ENCODE measurements around the gene RALY.
A peak's percentile ranks its signal among the peaks of the same experiment; 100 is the strongest.

Gene RALY

DNA sequence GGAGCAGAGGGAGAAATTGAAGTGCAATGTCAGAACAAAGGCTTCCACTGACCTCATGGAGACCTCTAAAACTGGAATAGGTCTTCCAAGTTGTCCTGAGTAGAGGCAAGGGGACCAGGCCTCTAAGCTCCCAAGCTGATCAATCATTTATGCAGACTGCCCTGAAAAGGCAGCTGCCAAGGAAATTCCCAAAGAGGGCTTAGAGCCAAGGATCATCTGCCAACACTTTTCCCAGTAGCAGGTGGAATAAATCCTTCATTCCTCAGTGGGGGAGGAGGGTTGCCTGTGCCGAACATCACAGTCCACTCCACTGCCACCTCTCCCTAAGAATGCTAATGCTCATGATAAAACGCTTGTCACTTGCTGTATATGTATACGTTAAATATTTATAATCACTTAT is 29.3 kb upstream of the RALY start:
- H3K4me2 ChIP-seq = peak overlapping the region; percentile 86
- peaks cover 66% of the 10 kb centered on the region for H3K4me1 ChIP-seq (ENCODE audit: low read depth, poor library complexity, severe bottlenecking)
- peak overlapping the region; percentile 71 for H3K27ac ChIP-seq
- H2AFZ ChIP-seq (ENCODE audit: low read depth) = peak overlapping the region; percentile 68; the same call in 1 of the 2 replicates
- H4K20me1 ChIP-seq (ENCODE audit: insufficient read depth) = no peaks in the 10 kb centered on the region
- no peaks in the 10 kb centered on the region for H3K36me3 ChIP-seq (ENCODE audit: insufficient read depth)
- no peak overlapping the region for H3K4me3 ChIP-seq (IDR thresholded peaks at IDR 0.05; ENCODE audit: insufficient read depth, low read depth, low read length)
- no peaks in the 10 kb centered on the region for H3K27me3 ChIP-seq (ENCODE audit: insufficient read depth, low read depth)
- H3K79me2 ChIP-seq (ENCODE audit: insufficient read depth, low read depth) = no peaks in the 10 kb centered on the region
- peak overlapping the region; percentile 22; the same call in 1 of the 2 replicates for H3K9ac ChIP-seq
- TF ChIP-seq, protein P1, sequence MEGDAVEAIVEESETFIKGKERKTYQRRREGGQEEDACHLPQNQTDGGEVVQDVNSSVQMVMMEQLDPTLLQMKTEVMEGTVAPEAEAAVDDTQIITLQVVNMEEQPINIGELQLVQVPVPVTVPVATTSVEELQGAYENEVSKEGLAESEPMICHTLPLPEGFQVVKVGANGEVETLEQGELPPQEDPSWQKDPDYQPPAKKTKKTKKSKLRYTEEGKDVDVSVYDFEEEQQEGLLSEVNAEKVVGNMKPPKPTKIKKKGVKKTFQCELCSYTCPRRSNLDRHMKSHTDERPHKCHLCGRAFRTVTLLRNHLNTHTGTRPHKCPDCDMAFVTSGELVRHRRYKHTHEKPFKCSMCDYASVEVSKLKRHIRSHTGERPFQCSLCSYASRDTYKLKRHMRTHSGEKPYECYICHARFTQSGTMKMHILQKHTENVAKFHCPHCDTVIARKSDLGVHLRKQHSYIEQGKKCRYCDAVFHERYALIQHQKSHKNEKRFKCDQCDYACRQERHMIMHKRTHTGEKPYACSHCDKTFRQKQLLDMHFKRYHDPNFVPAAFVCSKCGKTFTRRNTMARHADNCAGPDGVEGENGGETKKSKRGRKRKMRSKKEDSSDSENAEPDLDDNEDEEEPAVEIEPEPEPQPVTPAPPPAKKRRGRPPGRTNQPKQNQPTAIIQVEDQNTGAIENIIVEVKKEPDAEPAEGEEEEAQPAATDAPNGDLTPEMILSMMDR (conservative IDR thresholded peaks at IDR 0.05; ENCODE audit: low read depth, low read length) = no peak

DNA sequence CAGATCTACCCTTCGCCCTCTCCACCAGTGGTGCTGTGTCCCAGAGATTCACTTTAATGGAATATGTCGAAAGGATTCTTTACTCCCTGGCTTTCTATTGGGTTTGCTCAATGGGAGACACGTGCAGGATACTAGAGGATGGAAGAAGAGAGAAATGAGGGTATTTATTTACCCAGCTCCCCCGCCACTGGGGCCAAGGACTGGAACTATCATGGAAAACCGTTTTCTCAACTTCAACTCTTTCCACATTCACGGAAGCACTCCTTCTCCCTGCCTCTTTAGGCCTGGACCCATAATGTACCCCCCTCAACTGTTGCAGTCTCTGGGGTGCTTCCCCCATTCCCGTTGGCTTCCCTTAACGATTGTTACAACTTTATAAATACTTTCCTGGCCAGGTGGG is 26.6 kb upstream of the RALY start:
- H3K4me1 ChIP-seq (ENCODE audit: low read depth, poor library complexity, severe bottlenecking) = peaks cover 80% of the 10 kb centered on the region
- H2AFZ ChIP-seq (ENCODE audit: low read depth) = no peak overlapping the region
- H3K36me3 ChIP-seq (ENCODE audit: insufficient read depth) = no peaks in the 10 kb centered on the region

DNA sequence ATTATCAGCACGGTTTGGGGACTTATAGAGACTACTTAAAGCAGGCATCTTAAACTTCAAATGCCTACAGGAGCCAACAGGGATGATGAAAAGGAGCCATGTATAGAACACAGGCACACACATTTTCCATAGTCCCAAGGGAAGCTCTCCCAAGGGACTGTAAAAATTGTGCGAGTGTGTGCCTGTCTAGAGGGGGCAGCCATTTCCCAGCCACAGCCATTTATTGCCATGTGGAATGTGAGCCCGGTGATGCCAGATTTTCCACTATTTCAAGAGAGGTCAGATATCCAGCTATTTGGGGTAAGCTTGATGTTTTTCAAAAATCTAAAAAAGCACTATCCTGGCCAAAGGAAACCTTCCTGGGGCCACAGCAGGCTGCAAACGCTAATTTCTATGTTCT is 24.1 kb upstream of the RALY start:
- no peak overlapping the region for H3K4me3 ChIP-seq (IDR thresholded peaks at IDR 0.05; ENCODE audit: insufficient read depth, low read depth, low read length)
- H3K4me1 ChIP-seq (ENCODE audit: low read depth, poor library complexity, severe bottlenecking) = peaks cover 56% of the 10 kb centered on the region
- H3K36me3 ChIP-seq (ENCODE audit: insufficient read depth) = no peaks in the 10 kb centered on the region
- H4K20me1 ChIP-seq (ENCODE audit: insufficient read depth) = no peaks in the 10 kb centered on the region
- peak overlapping the region; percentile 64 for H3K4me2 ChIP-seq
- TF ChIP-seq, protein P1 (conservative IDR thresholded peaks at IDR 0.05; ENCODE audit: low read depth, low read length) = no peak
- H3K27ac ChIP-seq = peak overlapping the region; percentile 56; the same call in 1 of the 2 replicates
- no peaks in the 10 kb centered on the region for H3K27me3 ChIP-seq (ENCODE audit: insufficient read depth, low read depth)
- H3K9ac ChIP-seq = no peak overlapping the region
- H2AFZ ChIP-seq (ENCODE audit: low read depth) = peak overlapping the region; percentile 49
- no peaks in the 10 kb centered on the region for H3K79me2 ChIP-seq (ENCODE audit: insufficient read depth, low read depth)

More for the DNA sequence above, 26.6 kb upstream of the RALY start:
- TF ChIP-seq, protein P1 (conservative IDR thresholded peaks at IDR 0.05; ENCODE audit: low read depth, low read length) = no peak
- Histone ChIP-seq H3K27ac (no peak overlapping the region), H3K9ac (no peak overlapping the region), H3K27me3 (ENCODE audit: insufficient read depth, low read depth) (no peaks in the 10 kb centered on the region), H4K20me1 (ENCODE audit: insufficient read depth) (no peaks in the 10 kb centered on the region), H3K79me2 (ENCODE audit: insufficient read depth, low read depth) (no peaks in the 10 kb centered on the region), H3K4me3 (IDR thresholded peaks at IDR 0.05; ENCODE audit: insufficient read depth, low read depth, low read length) (no peak overlapping the region), H3K4me2 (no peak overlapping the region)

DNA sequence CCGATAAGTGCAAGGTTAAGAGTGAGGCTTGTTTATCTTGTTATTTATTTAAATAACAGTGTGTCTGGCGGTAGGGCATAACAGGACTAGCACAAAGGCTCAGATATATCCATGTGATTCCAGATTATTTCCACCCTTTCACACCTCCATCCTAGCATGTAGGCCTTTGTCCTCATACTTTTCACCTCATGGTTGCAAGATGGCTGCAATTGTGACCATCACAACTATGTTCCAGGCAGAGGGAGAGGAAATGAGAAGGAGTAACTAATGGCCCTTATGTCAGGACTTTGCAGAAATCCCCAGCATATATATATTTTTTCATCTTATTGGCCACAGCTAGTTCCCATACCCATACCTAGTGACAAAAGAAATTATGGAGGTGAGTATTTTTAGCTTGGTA is 23.5 kb upstream of the RALY start:
- H3K36me3 ChIP-seq (ENCODE audit: insufficient read depth) = no peaks in the 10 kb centered on the region
- TF ChIP-seq, protein P1 (conservative IDR thresholded peaks at IDR 0.05; ENCODE audit: low read depth, low read length) = no peak

More for the DNA sequence above, 23.5 kb upstream of the RALY start:
- no peaks in the 10 kb centered on the region for H3K79me2 ChIP-seq (ENCODE audit: insufficient read depth, low read depth)
- no peak overlapping the region for H2AFZ ChIP-seq (ENCODE audit: low read depth)
- H3K4me3 ChIP-seq (IDR thresholded peaks at IDR 0.05; ENCODE audit: insufficient read depth, low read depth, low read length) = no peak overlapping the region
- H3K4me2 ChIP-seq = no peak overlapping the region
- H3K9ac ChIP-seq = no peak overlapping the region
- peaks cover 49% of the 10 kb centered on the region for H3K4me1 ChIP-seq (ENCODE audit: low read depth, poor library complexity, severe bottlenecking)
- no peaks in the 10 kb centered on the region for H3K27me3 ChIP-seq (ENCODE audit: insufficient read depth, low read depth)
- H4K20me1 ChIP-seq (ENCODE audit: insufficient read depth) = no peaks in the 10 kb centered on the region
- no peak overlapping the region for H3K27ac ChIP-seq

Data from KMS-11 (cell line).